ENCODE measurements around the gene PIM3.
"Not testable (repeated sequence)": the region's sequence is repeated elsewhere in the genome, so short reads cannot be mapped to it uniquely, and the experiment has no call there.

The PIM3 gene

DNA sequence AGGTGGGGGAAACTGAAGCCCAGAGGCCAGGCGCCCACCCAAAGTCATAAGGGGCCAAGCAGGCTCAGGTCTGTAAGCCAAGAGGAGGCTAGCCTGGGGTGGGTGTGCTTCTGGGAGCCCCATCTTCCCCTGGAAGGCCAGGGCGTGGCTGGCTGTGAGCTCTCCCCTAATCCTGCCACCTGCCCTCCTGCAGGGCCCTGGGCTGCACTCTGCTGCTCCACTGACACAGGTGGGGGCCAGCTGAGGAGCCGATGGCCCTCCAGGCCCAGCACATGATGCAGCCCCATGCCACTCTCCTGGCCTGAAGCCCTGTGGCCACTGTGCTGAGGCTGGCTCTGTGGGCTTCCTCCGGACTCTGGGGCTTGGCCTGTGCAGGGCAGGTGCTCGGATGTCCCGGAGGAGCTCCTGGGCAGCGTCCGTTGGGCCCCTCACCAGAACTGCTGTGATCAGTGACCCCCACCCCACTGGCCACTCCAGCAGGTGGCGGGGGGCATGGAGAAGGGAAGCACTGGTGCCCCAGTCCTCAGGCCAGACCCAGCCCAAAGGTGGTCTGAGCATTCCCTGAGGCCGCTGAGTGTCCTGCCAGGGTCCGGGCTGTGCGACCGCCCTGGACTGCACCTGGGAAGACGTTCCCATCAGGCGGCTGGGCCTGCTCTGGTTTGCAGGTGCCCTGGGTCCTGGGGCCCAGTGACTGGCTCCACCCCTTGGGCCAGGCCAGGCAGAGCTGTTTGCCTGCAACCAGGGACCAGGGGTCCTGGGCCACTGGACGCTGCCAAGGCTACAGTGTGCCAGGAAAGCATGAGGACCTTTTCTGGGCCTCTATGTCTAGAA, 8.5 kb downstream of the PIM3 start:
- no peak for DNase-seq

GRCh38 chr22:49969751-49970527, 9.4 kb downstream of the PIM3 start:
- no peak for DNase-seq

GRCh38 chr22:49970528-49971231, 10.1 kb downstream of the PIM3 start:
- peak; percentile 77 to 80 for DNase-seq

GRCh38 chr22:49971232-49972162, 10.9 kb downstream of the PIM3 start:
- DNase-seq, result peak in 1 of 2 donors; percentile 30

GRCh38 chr22:49972163-49973017, 11.8 kb downstream of the PIM3 start:
- no peak for DNase-seq

- DNase-seq, result no peak
Measured at GRCh38 chr22:49973018-49973961, 12.7 kb downstream of the PIM3 start.

DNA sequence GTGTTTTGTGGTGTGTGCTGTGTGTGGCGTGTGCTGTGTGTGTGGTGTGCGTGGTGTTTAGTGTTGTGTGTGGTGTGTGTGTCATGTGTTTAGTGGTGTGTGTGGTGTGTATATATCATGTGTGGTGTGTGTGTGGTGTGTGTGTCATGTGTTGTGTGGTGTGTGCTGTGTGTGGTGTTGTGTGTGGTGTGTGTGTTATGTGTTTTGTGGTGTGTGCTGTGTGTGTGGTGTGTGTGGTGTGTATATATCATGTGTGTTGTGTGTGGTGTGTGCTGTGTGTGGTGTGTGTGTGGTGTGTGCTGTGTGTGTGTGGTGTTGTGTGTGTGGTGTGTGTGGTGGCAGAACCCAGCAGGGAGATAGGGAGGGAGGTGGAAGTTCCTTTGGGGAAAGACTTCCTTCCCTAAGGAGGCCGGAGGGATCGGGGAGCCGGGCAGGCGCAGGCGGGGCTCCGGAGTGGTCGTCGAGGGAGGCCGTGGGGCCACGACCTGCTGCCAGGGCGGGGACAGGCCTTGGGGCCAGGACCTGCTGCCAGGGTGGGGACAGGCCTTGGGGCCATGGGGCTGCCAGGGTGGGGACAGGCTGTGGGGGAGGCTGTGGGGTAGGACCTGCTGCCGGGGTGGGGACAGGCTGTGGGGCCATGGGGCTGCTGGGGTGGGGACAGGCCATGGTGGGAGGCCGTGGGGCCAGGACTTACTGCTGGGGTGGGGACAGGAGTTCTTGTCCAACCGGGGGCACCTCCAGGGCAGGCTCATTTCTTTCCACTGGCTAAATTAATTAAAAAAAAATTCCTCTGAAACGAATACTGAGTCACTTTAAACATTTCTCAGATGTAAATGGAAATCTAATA, 15.2 kb downstream of the PIM3 start:
- no peak for DNase-seq

- DNase-seq, result no peak
Measured at GRCh38 chr22:49976439-49977175, 16.0 kb downstream of the PIM3 start.

DNA sequence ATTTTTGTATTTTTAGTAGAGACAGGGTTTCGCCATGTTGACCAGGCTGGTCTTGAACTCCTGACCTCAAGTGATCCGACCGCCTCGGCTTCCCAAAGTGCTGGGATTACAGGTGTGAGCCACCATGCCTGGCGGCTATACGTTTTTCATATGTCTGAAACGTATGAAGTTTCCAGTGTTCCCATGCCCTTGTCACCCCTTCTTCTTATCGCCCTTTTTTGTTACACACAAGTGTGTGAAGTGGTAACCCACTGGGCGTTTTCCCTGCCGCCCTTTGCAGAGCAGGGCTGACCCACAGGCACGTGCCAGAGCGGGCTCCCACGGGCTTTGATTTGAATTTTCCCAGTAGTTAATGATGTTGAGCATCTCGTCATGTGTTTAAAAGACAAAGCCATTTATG, 17.0 kb downstream of the PIM3 start:
- no peak for DNase-seq

GRCh38 chr22:49979587-49980264, 19.2 kb downstream of the PIM3 start:
- no peak for DNase-seq

GRCh38 chr22:49981799-49982198, 21.2 kb downstream of the PIM3 start:
- DNase-seq, result not testable (repeated sequence)

DNA sequence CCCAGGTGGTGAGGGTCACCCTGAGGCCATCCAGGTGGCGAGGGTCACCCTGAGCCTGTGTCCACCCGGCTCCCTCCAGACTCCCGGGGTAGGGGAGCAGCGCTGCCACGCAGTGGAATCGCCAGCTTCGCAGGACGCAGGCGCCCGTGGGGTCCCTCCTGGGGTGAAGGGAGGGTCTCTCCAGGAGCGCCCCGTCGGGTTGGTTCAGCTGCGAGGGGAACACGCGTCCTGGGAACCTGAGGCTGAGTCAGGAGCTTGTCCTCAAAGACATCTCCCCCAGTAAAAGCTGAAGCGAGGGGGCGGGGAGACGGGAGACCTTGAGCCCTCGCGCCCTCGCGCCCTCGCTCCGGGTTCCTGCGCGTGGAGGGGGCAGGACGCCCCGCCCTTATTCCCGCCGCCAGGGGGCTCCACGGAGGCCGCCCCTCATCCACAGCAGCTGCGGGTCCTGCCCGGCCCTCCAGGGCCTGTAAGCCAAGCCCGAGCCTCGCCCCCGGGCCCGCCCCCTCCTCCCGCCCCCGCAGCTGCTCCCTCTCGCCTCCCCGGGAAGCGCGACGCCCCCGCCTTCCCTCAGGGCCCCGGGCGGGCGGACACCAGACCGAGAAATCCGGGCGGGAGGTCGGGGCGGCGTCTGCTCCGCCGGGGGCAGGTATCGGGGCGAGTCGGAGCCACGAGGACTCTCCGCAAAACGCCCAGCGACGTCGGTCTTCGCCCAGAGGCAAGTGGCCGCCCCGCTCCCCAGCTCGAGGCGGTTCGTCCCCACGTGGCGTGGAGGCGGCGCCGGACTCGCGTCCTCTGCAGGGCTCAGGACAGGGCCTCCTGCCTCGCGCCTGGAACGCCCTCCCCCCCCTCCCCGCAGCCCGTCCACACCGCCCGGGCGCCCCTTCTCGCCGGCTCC, 22.8 kb downstream of the PIM3 start:
- DNase-seq, result no peak

GRCh38 chr22:49986325-49986724, 25.8 kb downstream of the PIM3 start:
- no peak for DNase-seq

DNA sequence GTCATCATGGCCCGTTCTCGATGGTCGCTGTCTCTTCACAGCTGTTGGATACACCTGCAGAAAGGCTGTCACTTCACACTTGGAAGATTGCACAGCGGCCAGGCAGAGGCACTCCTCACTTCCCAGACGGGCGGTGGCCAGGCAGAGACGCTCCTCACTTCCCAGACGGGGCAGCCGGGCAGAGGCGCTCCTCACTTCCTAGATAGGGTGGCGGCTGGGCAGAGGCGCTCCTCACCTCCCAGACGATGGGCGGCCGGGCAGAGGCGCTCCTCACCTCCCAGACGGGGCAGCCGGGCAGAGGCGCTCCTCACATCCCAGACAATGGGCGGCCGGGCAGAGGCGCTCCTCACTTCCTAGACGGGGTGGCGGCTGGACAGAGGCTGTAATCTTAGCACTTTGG, 29.3 kb downstream of the PIM3 start:
- not testable (repeated sequence) for DNase-seq

- DNase-seq, result no peak
Measured at GRCh38 chr22:49991167-49991566, 30.6 kb downstream of the PIM3 start.

GRCh38 chr22:49991907-49992533, 31.4 kb downstream of the PIM3 start:
- DNase-seq, result no peak
